GM18502 (cell line): Measurements from ENCODE around the gene HIVEP3.

Source experiments
- ATAC-seq: cut with Tn5 transposase; IDR thresholded peaks from one replicate; pipeline ENCODE4 v1.9.1; 2021; ENCODE audit warnings: mild to moderate bottlenecking; ENCODE audit not compliant: unreplicated experiment, poor library complexity

Gene HIVEP3

GRCh38 chr1:41822866-41823265, 95.9 kb downstream of the HIVEP3 start:
- no peak for ATAC-seq

- ATAC-seq, result no peak
Observed at GRCh38 chr1:41819843-41820242, 98.9 kb downstream of the HIVEP3 start.

- ATAC-seq, result no peak
Observed at GRCh38 chr1:41819069-41819468, 99.7 kb downstream of the HIVEP3 start.

GRCh38 chr1:41816061-41816460, 102.7 kb downstream of the HIVEP3 start:
- ATAC-seq, result no peak

GRCh38 chr1:41813755-41814745, 104.7 kb downstream of the HIVEP3 start:
- no peak for ATAC-seq

GRCh38 chr1:41813226-41813625, 105.5 kb downstream of the HIVEP3 start:
- no peak for ATAC-seq

- ATAC-seq, result no peak
Observed at GRCh38 chr1:41812453-41812852, 106.3 kb downstream of the HIVEP3 start.

- no peak for ATAC-seq
Observed at GRCh38 chr1:41812051-41812450, 106.7 kb downstream of the HIVEP3 start.

- no peak for ATAC-seq
Observed at GRCh38 chr1:41811051-41811795, 107.5 kb downstream of the HIVEP3 start.

GRCh38 chr1:41810446-41810845, 108.3 kb downstream of the HIVEP3 start:
- no peak for ATAC-seq

GRCh38 chr1:41809692-41810091, 109.0 kb downstream of the HIVEP3 start:
- ATAC-seq, result no peak

GRCh38 chr1:41807390-41807789, 111.3 kb downstream of the HIVEP3 start:
- no peak for ATAC-seq

- ATAC-seq, result no peak
Observed at GRCh38 chr1:41806472-41807155, 112.1 kb downstream of the HIVEP3 start.

GRCh38 chr1:41805771-41806471, 112.8 kb downstream of the HIVEP3 start:
- no peak for ATAC-seq

GRCh38 chr1:41804176-41804575, 114.5 kb downstream of the HIVEP3 start:
- no peak for ATAC-seq

- ATAC-seq, result no peak
Observed at GRCh38 chr1:41803656-41804055, 115.1 kb downstream of the HIVEP3 start.

GRCh38 chr1:41802532-41803501, 115.9 kb downstream of the HIVEP3 start:
- ATAC-seq, result no peak

GRCh38 chr1:41800311-41800829, 118.4 kb downstream of the HIVEP3 start:
- ATAC-seq, result peak; percentile 52

- no peak for ATAC-seq
Observed at GRCh38 chr1:41799723-41800122, 119.0 kb downstream of the HIVEP3 start.
